Mesothelial cell of epicardium (in vitro differentiated cells): ENCODE measurements around the gene ZFAND6. TPM values are rescaled to one million over a fixed set of nuclear protein-coding genes. Genes with fewer than 3 reads are reported as not detected.

Experiments
- DNase-seq, 2 experiments: peaks; one replicate each; pipeline ENCODE4 v3.0.0; 2021; ENCODE audit warnings: low spot score in 2 of 2; ENCODE audit not compliant: unreplicated experiment in 2 of 2
- H3K27ac Mint-ChIP-seq: 2 replicates; pipeline ENCODE4 v1.8.0; 2021; ENCODE audit warnings: mixed read lengths
- H3K27me3 Mint-ChIP-seq: 2 replicates; pipeline ENCODE4 v1.8.0; 2021; ENCODE audit warnings: low read depth, mixed read lengths
- H3K36me3 Mint-ChIP-seq: 2 replicates; pipeline ENCODE4 v1.8.0; 2021; ENCODE audit warnings: mixed read lengths
- H3K4me1 Mint-ChIP-seq: 2 replicates; pipeline ENCODE4 v1.8.0; 2021; ENCODE audit warnings: mixed read lengths
- H3K4me3 Mint-ChIP-seq: 2 replicates; pipeline ENCODE4 v1.8.0; 2021; ENCODE audit warnings: mild to moderate bottlenecking, moderate library complexity, mixed read lengths
- H3K9me3 Mint-ChIP-seq: 2 replicates; pipeline ENCODE4 v1.8.0; 2021; ENCODE audit warnings: mixed read lengths
- total RNA-seq: library from RNA; stranded (reverse); gene quantifications from 3 replicates; pipeline ENCODE4 v1.2.1, GENCODE V29; 2021
- TF ChIP-seq, protein P1 (sequence below): fragments of 200-600 bp; sonication (generic); IDR thresholded peaks from one replicate; pipeline ENCODE4 v1.5.0; 2021; ENCODE audit warnings: antibody characterized with exemption; ENCODE audit not compliant: unreplicated experiment

Gene ZFAND6
- total RNA-seq, 1 donor from 2014 or later: 88.8 TPM

DNA sequence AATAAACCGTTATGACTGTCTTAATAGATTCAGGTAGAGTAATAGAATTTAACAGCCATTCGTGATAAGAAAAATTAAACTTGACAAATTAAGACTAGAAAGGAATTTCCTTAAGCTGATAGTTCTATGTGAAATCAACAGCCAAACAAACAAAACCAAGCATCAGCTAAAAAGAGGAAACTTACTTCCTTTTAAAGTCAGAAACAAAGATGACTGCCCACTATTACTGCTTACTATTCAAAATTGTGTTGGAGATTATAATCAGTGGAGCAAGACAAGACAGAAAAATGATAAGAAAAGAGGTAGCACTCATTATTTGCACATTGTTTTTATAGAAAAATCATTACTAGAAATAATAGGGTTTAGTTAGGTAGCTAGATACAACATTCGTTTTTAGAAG, 79.5 kb downstream of the ZFAND6 start:
- Mint-ChIP-seq H3K4me3 (no peak overlapping the region), H3K27me3 (no peaks in the 10 kb centered on the region), H3K4me1 (no peaks in the 10 kb centered on the region), H3K36me3 (peaks cover 16% of the 10 kb centered on the region), H3K27ac (no peak overlapping the region), H3K9me3 (no peaks in the 10 kb centered on the region)
- TF ChIP-seq, protein P1, sequence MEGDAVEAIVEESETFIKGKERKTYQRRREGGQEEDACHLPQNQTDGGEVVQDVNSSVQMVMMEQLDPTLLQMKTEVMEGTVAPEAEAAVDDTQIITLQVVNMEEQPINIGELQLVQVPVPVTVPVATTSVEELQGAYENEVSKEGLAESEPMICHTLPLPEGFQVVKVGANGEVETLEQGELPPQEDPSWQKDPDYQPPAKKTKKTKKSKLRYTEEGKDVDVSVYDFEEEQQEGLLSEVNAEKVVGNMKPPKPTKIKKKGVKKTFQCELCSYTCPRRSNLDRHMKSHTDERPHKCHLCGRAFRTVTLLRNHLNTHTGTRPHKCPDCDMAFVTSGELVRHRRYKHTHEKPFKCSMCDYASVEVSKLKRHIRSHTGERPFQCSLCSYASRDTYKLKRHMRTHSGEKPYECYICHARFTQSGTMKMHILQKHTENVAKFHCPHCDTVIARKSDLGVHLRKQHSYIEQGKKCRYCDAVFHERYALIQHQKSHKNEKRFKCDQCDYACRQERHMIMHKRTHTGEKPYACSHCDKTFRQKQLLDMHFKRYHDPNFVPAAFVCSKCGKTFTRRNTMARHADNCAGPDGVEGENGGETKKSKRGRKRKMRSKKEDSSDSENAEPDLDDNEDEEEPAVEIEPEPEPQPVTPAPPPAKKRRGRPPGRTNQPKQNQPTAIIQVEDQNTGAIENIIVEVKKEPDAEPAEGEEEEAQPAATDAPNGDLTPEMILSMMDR: no peak
- DNase-seq: no peak

DNA sequence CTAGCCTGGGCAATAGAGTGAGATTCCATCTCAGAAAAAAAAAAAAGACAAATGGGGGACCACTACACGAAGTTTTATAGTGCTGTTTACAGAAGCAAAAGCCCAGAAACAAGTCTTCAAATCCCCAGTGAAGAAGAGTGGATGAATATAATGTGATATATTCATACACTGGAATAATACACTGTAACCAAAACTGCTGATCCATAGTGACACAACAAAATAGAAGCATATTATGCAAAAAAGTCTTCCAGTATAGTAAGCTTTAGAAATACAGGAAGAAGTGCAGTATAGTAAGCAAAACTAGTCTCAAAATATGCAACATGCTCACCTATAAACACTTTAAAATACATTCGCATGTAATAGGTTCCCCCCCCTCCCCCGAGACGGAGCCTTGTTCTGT, 81.4 kb downstream of the ZFAND6 start:
- H3K36me3 Mint-ChIP-seq: peaks cover 4% of the 10 kb centered on the region
- no peaks in the 10 kb centered on the region for H3K27me3 Mint-ChIP-seq
- H3K9me3 Mint-ChIP-seq: peaks cover 5% of the 10 kb centered on the region
- no peak for DNase-seq
- no peak overlapping the region for H3K4me3 Mint-ChIP-seq
- no peaks in the 10 kb centered on the region for H3K4me1 Mint-ChIP-seq
- TF ChIP-seq, protein P1: no peak
- H3K27ac Mint-ChIP-seq: no peak overlapping the region

DNA sequence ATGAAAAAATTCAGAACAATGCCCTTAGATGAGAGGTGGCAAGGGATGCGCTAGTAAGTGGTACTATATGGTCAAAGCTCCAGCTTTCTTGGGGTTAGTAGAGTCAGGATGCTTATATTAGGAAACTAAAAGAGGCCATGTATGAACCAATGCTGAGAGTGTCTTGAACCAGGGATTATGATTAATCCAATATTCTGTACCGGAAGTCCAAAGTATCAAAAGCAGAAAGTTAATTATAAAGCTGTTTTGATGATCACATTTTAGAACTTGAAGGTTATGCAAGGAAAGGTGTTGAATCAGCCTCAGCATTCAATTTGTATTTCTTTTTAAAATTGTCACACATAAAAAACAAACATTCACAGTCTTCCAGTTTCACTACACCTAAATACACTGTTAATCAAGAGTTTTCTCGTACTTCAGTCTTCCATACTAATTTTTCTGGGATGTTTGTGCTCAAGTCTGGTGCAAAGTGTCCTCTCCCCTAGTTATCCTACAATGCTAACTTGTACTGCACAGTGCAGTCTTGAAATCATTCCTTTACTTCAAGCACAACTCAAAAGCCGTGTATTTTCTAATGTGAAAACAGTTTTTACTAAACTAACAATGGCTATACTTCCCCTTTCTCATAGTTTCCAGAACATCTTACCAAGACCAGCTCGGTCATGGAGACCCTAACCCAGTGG, 82.6 kb downstream of the ZFAND6 start:
- H3K27me3 Mint-ChIP-seq: no peaks in the 10 kb centered on the region
- no peak for DNase-seq
- TF ChIP-seq, protein P1: no peak
- H3K4me1 Mint-ChIP-seq: no peaks in the 10 kb centered on the region
- H3K36me3 Mint-ChIP-seq: peaks cover 4% of the 10 kb centered on the region
- no peak overlapping the region for H3K4me3 Mint-ChIP-seq
- peak overlapping the region; percentile 1 for H3K27ac Mint-ChIP-seq
- peaks cover 12% of the 10 kb centered on the region for H3K9me3 Mint-ChIP-seq

GRCh38 chr15:80142646-80143045, 83.2 kb downstream of the ZFAND6 start:
- TF ChIP-seq, protein P1: no peak
- peak overlapping the region; percentile 1 for H3K27ac Mint-ChIP-seq
- H3K27me3 Mint-ChIP-seq: no peaks in the 10 kb centered on the region
- peaks cover 4% of the 10 kb centered on the region for H3K36me3 Mint-ChIP-seq
- H3K9me3 Mint-ChIP-seq: peaks cover 12% of the 10 kb centered on the region
- DNase-seq: no peak
- no peaks in the 10 kb centered on the region for H3K4me1 Mint-ChIP-seq
- H3K4me3 Mint-ChIP-seq: no peak overlapping the region

- TF ChIP-seq, protein P1: no peak
- DNase-seq: no peak
- Mint-ChIP-seq H3K4me1 (peaks cover 29% of the 10 kb centered on the region), H3K27me3 (no peaks in the 10 kb centered on the region), H3K27ac (no peak overlapping the region), H3K9me3 (peaks cover 6% of the 10 kb centered on the region), H3K4me3 (no peak overlapping the region), H3K36me3 (no peaks in the 10 kb centered on the region)
These were observed 91.7 kb downstream of the ZFAND6 start for GRCh38 chr15:80151148-80151547.
